Stomach (tissue), 4 donors: Measurements from ENCODE around the gene ABCC1.

ENCODE experiments used
- EP300 ChIP-seq: sonication (generic); formaldehyde crosslinking; IDR thresholded peaks from one replicate; pipeline ENCODE4 v1.6.1; 2017; ENCODE audit warnings: antibody characterized with exemption
- POLR2A ChIP-seq, 4 donors: fragments of 450-650 bp; IDR thresholded peaks; one replicate each; pipeline ENCODE4 v1.6.1; 2016; ENCODE audit warnings: antibody characterized with exemption in 4 of 4, control low read depth in 2 of 4, mild to moderate bottlenecking in 1 of 4, moderate library complexity in 1 of 4
- POLR2AphosphoS5 ChIP-seq, 3 donors: sonication (generic); formaldehyde crosslinking; IDR thresholded peaks; one replicate each; pipeline ENCODE4 v1.6.1; 2016; ENCODE audit warnings: antibody characterized with exemption in 3 of 3
- TF ChIP-seq, protein P1 (sequence below), 7 experiments: fragments of 450-650 bp in 4 of 7; fragments of 200-600 bp in 3 of 7; sonication (generic) in 3 of 7; IDR thresholded peaks; one replicate each; pipeline ENCODE4 v1.5.1; 2016 to 2019; ENCODE audit warnings: antibody characterized with exemption in 7 of 7, control low read depth in 2 of 7, mild to moderate bottlenecking in 1 of 7

DNA sequence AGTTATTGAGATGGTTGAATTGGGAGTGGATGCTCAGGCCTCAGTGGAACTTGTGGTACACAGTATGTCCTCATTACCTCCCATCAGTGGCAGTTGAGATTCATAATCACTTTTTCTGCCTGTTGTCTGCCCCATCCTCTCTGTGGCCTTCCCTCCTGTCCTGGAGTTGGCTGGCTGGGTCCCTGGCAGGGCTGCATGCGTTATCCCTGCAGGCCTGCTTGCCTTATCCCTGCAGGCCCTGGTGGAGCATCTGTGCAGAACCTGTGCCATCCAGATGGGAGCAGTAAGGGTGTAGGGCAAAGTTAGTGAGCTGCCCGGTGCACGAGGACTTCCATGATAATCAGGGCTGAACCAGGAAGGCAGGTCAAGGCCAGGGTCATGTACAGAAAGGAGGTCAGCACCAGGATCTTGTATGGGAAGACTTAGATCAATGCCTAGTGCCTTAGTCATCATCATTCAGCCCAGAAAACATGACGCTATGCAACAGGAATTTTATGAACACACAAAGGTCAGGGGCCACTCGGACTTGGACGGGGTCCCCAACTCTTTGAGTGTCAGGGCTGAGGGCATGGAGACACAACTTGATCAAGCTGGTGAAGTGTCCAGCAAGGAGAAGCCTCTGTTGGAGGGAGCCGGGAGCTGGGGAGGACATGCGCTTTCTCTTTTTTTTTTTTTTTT lies 47.2 kb downstream of the ABCC1 start:
- TF ChIP-seq, protein P1, sequence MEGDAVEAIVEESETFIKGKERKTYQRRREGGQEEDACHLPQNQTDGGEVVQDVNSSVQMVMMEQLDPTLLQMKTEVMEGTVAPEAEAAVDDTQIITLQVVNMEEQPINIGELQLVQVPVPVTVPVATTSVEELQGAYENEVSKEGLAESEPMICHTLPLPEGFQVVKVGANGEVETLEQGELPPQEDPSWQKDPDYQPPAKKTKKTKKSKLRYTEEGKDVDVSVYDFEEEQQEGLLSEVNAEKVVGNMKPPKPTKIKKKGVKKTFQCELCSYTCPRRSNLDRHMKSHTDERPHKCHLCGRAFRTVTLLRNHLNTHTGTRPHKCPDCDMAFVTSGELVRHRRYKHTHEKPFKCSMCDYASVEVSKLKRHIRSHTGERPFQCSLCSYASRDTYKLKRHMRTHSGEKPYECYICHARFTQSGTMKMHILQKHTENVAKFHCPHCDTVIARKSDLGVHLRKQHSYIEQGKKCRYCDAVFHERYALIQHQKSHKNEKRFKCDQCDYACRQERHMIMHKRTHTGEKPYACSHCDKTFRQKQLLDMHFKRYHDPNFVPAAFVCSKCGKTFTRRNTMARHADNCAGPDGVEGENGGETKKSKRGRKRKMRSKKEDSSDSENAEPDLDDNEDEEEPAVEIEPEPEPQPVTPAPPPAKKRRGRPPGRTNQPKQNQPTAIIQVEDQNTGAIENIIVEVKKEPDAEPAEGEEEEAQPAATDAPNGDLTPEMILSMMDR (IDR thresholded peaks at IDR 0.05): no peak
- TF ChIP-seq POLR2A (IDR thresholded peaks at IDR 0.05) (no peak), EP300 (no peak), POLR2AphosphoS5 (IDR thresholded peaks at IDR 0.05) (peak in 1 of 3 donors; percentile 60)
